NCI-H446 (cell line): ENCODE results near the gene TEAD4.
A peak's percentile ranks its signal among the peaks of the same experiment; 100 is the strongest.

Experiments
- DNase-seq, 2 experiments: peaks; one replicate each; lab custom pipeline; 2025; lab: John Stamatoyannopoulos, UW

Gene TEAD4

GRCh38 chr12:3083241-3083920, 124.2 kb downstream of the TEAD4 start:
- no peak for DNase-seq

GRCh38 chr12:3083921-3084347, 124.7 kb downstream of the TEAD4 start:
- DNase-seq: no peak

- DNase-seq: no peak
Observed at GRCh38 chr12:3084742-3085141, 125.5 kb downstream of the TEAD4 start.

GRCh38 chr12:3085341-3086139, 126.3 kb downstream of the TEAD4 start:
- no peak for DNase-seq

- DNase-seq: no peak
Observed at GRCh38 chr12:3086211-3086610, 127.0 kb downstream of the TEAD4 start.

- DNase-seq: no peak
Observed at GRCh38 chr12:3086729-3087323, 127.6 kb downstream of the TEAD4 start.

GRCh38 chr12:3087758-3088650, 128.8 kb downstream of the TEAD4 start:
- peak; percentile 18 to 35 for DNase-seq

- no peak for DNase-seq
Observed at GRCh38 chr12:3089588-3089987, 130.4 kb downstream of the TEAD4 start.
